NB4 (cell line): Measurements from ENCODE around the gene OR10A5.
"Not testable (repeated sequence)": the region's sequence is repeated elsewhere in the genome, so short reads cannot be mapped to it uniquely, and the experiment has no call there.

ENCODE experiments used
- DNase-seq: peaks from one replicate; pipeline ENCODE4 v3.0.0; 2010; ENCODE audit warnings: low read depth
- H3K4me3 ChIP-seq: one replicate; pipeline ENCODE4 v1.5.1; 2011; ENCODE audit warnings: mild to moderate bottlenecking, low read depth, low read length, moderate library complexity
- CTCF ChIP-seq: IDR thresholded peaks from one replicate; pipeline ENCODE4 v1.5.1; 2012; ENCODE audit warnings: low read depth, low read length
- MAX ChIP-seq: IDR thresholded peaks from 2 replicates; pipeline ENCODE4 v1.6.1; 2011; ENCODE audit warnings: low read depth, low read length
- MYC ChIP-seq: IDR thresholded peaks from 2 replicates; pipeline ENCODE4 v1.6.1; 2011; ENCODE audit warnings: low read depth, low read length
- POLR2A ChIP-seq: IDR thresholded peaks from 2 replicates; pipeline ENCODE4 v1.6.1; 2011; ENCODE audit warnings: mild to moderate bottlenecking; ENCODE audit not compliant: insufficient read length; ENCODE audit errors: extremely low read depth

OR10A5 gene

GRCh38 chr11:6882751-6883150 is 37.3 kb downstream of the OR10A5 start:
- H3K4me3 ChIP-seq: no peak overlapping the region
- DNase-seq: no peak
- TF ChIP-seq MAX (no peak), MYC (no peak), CTCF (no peak), POLR2A (no peak)

GRCh38 chr11:6887711-6888110 is 42.2 kb downstream of the OR10A5 start:
- H3K4me3 ChIP-seq, DNase-seq: not testable (repeated sequence)

GRCh38 chr11:6888830-6889229 is 43.3 kb downstream of the OR10A5 start:
- DNase-seq: no peak
- no peak for TF ChIP-seq POLR2A

GRCh38 chr11:6889835-6890234 is 44.4 kb downstream of the OR10A5 start:
- no peak for TF ChIP-seq CTCF
- no peak for TF ChIP-seq MYC
- TF ChIP-seq POLR2A: no peak
- no peak for TF ChIP-seq MAX
- H3K4me3 ChIP-seq: no peak overlapping the region
- DNase-seq: no peak

More at GRCh38 chr11:6888830-6889229, 43.3 kb downstream of the OR10A5 start:
- H3K4me3 ChIP-seq: no peak overlapping the region

GRCh38 chr11:6892400-6892799 is 46.9 kb downstream of the OR10A5 start, which contains the start of gene OR2D2:
OR2D2 (minus strand) TSS chr11:6892500; CDS start chr11:6892500, 0 bp downstream.
- H3K4me3 ChIP-seq: no peak within 1 kb of the TSS
- no peak for TF ChIP-seq MYC
- TF ChIP-seq MAX: no peak
- TF ChIP-seq POLR2A: no peak
- TF ChIP-seq CTCF: no peak
- DNase-seq: no peak

GRCh38 chr11:6894097-6894496 is 48.6 kb downstream of the OR10A5 start:
- no peak for DNase-seq
- H3K4me3 ChIP-seq: no peak overlapping the region
- TF ChIP-seq CTCF (no peak), POLR2A (no peak), MAX (no peak), MYC (no peak)

GRCh38 chr11:6895010-6895409 is 49.5 kb downstream of the OR10A5 start:
- no peak overlapping the region for H3K4me3 ChIP-seq
- DNase-seq: no peak
- TF ChIP-seq POLR2A (no peak), MAX (no peak), MYC (no peak), CTCF (no peak)
